Fibroblast of villous mesenchyme (primary cell): Measurements from ENCODE around the gene OSER1. TPM values are rescaled to one million over a fixed set of nuclear protein-coding genes. Genes with fewer than 3 reads are reported as not detected.

Experiments used
- DNase-seq: peaks from one replicate; pipeline ENCODE4 v3.0.0-alpha.2; 2010; ENCODE audit warnings: low read depth
- H3K4me3 ChIP-seq: 2 replicates; pipeline ENCODE4 v1.5.1; 2011; ENCODE audit warnings: low read depth, mild to moderate bottlenecking, low read length
- total RNA-seq: library from RNA; depleted of rRNA; stranded (reverse); fragments of >200 nt; gene quantifications from 2 replicates; pipeline ENCODE4 v1.2.3, GENCODE V29; 2012
- TF ChIP-seq, protein P1 (sequence below): IDR thresholded peaks from 2 replicates; pipeline ENCODE4 v1.5.1; 2012; ENCODE audit warnings: low read depth, mild to moderate bottlenecking, low read length; ENCODE audit not compliant: insufficient read depth

OSER1 gene
- total RNA-seq, 1 donor, result 45.8 TPM

DNA sequence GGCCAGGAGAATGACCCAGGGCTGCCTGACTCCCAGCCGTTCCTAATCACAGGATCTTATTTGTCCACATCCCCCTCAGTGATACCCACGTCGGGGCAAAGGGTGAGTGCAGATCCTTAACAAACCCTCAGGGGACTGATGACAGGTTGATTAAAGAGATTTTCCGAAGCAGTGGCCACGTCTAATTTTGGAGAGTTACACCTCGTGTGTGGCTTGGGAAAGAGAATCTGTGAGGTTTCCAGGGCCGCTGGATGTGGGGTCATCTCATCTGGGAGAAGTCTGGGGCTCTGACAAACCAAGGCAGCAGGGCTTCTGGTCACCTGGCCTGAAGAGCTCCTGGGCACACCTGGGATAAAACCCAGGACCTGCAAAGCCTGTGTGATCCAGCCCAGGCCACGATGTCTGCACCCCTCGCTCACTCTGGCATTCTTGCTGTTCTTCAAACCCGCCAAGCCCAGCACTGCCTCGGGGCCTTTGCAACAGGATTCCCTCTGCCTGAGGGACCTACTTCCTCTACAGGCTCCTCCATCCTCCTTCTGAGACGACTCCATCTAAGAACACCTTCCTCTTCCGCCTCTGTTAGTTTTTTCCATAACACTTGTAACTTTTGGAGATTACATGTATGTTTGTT is 28.3 kb downstream of the OSER1 start:
- DNase-seq, result no peak
- H3K4me3 ChIP-seq, result no peak overlapping the region
- TF ChIP-seq, protein P1, sequence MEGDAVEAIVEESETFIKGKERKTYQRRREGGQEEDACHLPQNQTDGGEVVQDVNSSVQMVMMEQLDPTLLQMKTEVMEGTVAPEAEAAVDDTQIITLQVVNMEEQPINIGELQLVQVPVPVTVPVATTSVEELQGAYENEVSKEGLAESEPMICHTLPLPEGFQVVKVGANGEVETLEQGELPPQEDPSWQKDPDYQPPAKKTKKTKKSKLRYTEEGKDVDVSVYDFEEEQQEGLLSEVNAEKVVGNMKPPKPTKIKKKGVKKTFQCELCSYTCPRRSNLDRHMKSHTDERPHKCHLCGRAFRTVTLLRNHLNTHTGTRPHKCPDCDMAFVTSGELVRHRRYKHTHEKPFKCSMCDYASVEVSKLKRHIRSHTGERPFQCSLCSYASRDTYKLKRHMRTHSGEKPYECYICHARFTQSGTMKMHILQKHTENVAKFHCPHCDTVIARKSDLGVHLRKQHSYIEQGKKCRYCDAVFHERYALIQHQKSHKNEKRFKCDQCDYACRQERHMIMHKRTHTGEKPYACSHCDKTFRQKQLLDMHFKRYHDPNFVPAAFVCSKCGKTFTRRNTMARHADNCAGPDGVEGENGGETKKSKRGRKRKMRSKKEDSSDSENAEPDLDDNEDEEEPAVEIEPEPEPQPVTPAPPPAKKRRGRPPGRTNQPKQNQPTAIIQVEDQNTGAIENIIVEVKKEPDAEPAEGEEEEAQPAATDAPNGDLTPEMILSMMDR, result no peak

DNA sequence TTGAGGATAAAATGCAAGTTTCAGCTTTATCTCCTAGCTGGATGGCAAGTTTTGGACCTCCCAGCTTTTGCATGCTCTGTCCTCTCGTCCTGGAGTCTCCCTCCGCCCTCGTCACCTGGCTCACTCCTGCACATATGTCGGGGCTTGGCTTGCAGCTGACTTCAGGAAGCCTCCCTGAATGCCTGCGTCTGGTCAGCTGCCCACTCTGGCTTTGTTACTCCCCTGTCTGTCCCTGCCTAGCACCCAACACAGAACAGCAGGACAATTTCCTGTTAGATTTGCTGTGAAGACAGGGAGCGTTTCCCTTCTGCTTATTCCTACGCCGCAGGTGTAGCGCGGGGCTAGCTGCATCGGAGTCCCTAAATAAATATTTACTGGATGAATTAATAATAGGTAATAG is 29.0 kb downstream of the OSER1 start:
- TF ChIP-seq, protein P1, result no peak
- DNase-seq, result no peak
- H3K4me3 ChIP-seq, result no peak overlapping the region

DNA sequence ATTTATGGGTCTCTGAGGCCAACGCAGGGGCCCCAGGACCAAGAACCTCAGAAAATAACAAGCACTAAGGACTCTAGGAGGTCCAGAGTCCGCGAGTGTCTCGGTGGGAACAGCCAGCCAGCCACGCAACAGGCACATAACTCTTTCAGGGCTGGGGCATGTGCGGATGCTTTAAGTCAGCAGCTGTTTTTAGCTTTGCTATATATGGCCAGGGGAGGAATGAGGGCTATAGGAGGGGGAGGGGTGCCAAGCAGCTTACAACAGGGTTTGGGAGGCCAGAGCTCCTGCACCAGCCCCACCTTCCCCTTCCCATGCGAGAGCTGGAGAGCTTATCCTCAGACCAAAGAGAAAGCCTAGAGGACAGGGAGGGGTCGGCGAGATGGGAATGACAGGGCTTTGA is 29.8 kb downstream of the OSER1 start:
- peak; percentile 66 for DNase-seq
- H3K4me3 ChIP-seq, result no peak overlapping the region
- TF ChIP-seq, protein P1, result no peak

DNA sequence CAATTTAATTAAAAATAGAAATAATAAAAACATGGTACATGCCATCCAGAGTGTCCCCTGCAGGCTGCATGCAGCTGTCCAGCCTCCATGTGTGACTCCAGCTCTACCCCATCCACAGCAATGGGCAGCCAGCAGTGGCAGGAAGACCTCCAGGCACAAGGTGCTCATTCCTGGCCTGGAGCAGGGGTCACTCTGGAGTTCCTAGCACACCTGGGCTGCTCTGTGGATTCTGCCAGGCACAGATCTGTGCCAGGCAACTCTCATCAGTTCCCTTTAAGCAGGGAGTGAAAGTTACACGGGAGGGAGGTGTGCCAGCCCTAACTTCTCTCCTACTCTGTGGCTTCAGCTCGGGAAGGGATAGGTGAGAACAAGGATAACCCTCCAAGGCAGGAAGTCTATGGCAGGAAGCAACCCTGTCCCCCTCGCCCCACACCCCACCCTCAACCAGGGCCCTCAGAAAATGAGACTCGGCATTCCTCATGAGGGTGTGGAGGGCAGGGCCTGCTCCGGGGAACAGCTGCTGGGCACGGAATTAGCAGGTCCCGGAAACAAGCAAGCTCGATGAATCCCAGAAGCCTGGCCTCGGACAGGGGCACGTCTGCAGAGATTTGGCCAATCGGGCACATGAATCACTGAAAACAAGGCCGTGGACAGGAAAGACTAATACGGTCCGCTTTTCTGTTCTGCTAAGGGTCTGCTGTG is 33.6 kb downstream of the OSER1 start:
- TF ChIP-seq, protein P1, result no peak
- no peak for DNase-seq
- H3K4me3 ChIP-seq, result no peak overlapping the region

DNA sequence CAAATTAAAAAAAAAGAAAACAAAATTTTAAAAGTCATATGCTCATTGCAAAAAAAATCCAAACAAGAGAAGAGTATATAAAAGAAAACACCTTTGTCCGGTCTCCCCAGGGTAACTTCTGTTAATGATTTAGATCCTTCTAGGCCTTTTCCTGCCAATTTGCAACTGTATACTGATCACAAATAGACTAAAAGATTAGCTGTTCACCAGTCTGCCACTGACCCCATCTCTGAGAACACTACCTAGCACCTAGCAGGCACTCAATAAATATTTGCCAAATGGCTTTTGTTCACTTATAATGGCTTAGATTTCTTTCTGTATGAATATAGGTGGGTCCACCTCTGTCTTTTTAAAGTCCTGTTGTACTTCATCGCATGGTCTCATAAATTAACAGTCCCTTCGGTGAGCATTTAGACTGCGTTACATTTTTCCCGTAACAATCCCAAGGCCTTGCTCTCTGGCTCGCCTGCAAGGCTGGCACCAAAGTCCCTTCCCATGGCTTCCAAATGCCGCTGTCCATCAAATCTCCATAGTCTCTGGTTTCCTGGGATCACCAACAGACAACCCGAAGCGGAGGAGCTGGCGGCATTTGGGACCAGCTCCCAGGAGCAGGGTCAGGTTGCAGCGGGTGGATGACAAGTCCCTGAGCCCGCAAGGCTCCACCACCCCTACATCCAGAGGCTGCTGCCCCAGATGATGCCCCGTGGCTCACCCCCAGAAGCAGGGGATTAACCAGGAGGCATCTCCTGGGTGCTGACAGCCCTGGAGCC is 35.4 kb downstream of the OSER1 start:
- H3K4me3 ChIP-seq, result no peak overlapping the region
- TF ChIP-seq, protein P1, result no peak
- no peak for DNase-seq

DNA sequence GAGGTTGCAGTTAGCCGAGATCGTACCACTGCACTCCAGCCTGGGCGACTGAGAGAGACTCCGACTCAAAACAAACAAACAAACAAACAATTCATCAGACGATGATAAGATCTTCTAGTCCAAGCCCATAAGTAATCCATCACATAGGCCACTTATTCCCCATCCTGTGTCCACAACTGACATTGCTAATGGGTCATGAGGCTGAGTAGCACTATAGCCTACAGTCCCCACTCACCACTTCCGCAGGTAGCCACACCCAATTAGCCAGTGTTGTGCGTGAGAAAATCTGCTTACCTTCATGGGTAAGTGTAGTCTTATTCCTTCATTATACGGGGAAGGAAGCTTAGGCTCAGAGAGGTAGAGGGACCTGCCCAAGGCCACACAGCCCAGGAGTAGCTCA is 36.7 kb downstream of the OSER1 start:
- DNase-seq, result no peak
- H3K4me3 ChIP-seq, result no peak overlapping the region
- TF ChIP-seq, protein P1, result no peak
